Stomach smooth muscle (tissue), 2 donors: ENCODE results near the gene UBE2I.
A peak's percentile ranks its signal among the peaks of the same experiment; 100 is the strongest.

Source experiments
- H3K27ac ChIP-seq: one replicate; pipeline ENCODE4 v1.7.0; 2013; ENCODE audit warnings: mild to moderate bottlenecking, low read length, inconsistent platforms
- H3K27me3 ChIP-seq, 2 donors: one replicate each; pipeline ENCODE4 v1.7.0; 2013; ENCODE audit warnings: low read length in 2 of 2; ENCODE audit not compliant: insufficient read depth in 2 of 2, control insufficient read depth in 1 of 2
- H3K36me3 ChIP-seq, 2 donors: one replicate each; pipeline ENCODE4 v1.7.0; 2013; ENCODE audit warnings: low read length in 2 of 2; ENCODE audit not compliant: control insufficient read depth in 2 of 2, insufficient read depth in 2 of 2
- H3K4me1 ChIP-seq: one replicate; pipeline ENCODE4 v1.7.0; 2013; ENCODE audit warnings: low read length; ENCODE audit not compliant: control insufficient read depth, insufficient read depth
- H3K4me3 ChIP-seq, 2 donors: one replicate each; pipeline ENCODE4 v1.7.0; 2013; ENCODE audit warnings: low read length in 2 of 2
- H3K9ac ChIP-seq, 2 donors: one replicate each; pipeline ENCODE4 v1.7.0; 2013; ENCODE audit warnings: low read length in 2 of 2, mild to moderate bottlenecking in 1 of 2
- H3K9me3 ChIP-seq, 2 donors: one replicate each; pipeline ENCODE4 v1.7.0; 2013; ENCODE audit warnings: low read length in 2 of 2; ENCODE audit not compliant: control insufficient read depth in 2 of 2
- donor health status: healthy.
- donor health status: Pancreatic carcinoma.

The UBE2I gene

GRCh38 chr16:1308977-1309885 lies at the start of gene UBE2I:
UBE2I (plus strand) TSS chr16:1309636; CDS start chr16:1314031, 4,395 bp downstream.
- Histone ChIP-seq H3K9ac (peak within 1 kb of the TSS; percentile 84 to 99), H3K9me3 (no peaks in the 10 kb centered on the region), H3K27me3 (peaks cover under 1% of the 10 kb centered on the region in 2 donors), H3K4me3 (peak within 1 kb of the TSS; percentile 78 to 88), H3K27ac (peak within 1 kb of the TSS; percentile 92), H3K4me1 (peaks cover 35% of the 10 kb centered on the region), H3K36me3 (peaks cover 4 to 7% of the 10 kb centered on the region in 2 donors)

DNA sequence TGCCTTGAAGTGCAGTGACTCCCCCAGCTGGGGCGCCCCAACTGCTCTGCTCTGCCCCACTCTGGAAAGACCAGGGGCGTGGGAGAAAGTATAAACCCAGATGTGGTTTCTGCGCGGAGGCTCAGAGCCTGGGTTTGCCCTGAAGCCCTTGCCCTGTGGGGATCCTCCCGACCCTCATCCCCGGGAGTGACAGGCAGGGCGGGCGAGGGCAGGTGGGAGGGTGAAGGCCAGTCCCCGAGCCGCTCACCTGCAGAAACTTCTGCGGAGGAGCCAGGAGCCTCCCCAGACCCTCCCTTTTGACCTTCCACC lies 49.7 kb upstream of the UBE2I start:
- Histone ChIP-seq H3K27me3 (peaks cover 11 to 27% of the 10 kb centered on the region in 2 donors), H3K36me3 (no peaks in the 10 kb centered on the region)

DNA sequence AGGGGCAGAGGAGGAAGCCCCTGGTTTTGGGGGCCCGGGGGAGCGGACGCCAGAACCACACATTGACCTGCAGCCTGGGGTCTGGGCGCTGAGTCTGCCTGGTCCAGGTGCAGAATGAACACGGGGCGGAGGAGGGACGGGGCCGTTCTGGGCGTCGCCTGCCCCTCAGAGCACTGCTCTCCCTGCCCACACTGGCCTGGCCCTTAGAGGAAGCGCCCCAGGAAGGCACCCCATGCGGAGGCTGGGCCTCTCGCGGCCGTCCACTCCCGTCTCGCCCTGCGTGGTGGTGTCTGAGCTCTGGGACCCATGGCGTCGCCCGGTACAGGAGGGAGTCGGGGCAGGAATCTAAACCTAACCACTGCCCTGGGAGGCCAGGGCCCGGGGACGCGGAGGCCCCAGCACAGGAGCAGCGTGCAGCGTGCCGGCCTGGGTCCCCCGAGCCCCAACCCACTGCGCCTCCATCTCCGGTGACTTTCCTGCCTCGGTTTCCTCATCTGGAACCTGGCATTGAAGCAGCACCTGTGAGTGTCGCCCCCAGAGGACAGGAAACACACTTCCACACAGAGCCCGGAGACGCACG lies 49.2 kb upstream of the UBE2I start:
- H3K4me1 ChIP-seq: peaks cover 4% of the 10 kb centered on the region

More for the DNA sequence above, 49.7 kb upstream of the UBE2I start:
- Histone ChIP-seq H3K4me1 (peaks cover 4% of the 10 kb centered on the region), H3K9ac (no peak overlapping the region), H3K4me3 (no peak overlapping the region), H3K9me3 (no peaks in the 10 kb centered on the region), H3K27ac (no peak overlapping the region)

GRCh38 chr16:1261131-1261892 lies 48.1 kb upstream of the UBE2I start:
- H3K4me1 ChIP-seq: peaks cover 4% of the 10 kb centered on the region
- H3K27ac ChIP-seq: no peak overlapping the region
- H3K4me3 ChIP-seq: no peak overlapping the region
- H3K9me3 ChIP-seq: no peaks in the 10 kb centered on the region
- H3K36me3 ChIP-seq: no peaks in the 10 kb centered on the region
- H3K9ac ChIP-seq: no peak overlapping the region
- H3K27me3 ChIP-seq: peaks cover 14 to 27% of the 10 kb centered on the region in 2 donors

More for the DNA sequence above, 49.2 kb upstream of the UBE2I start:
- Histone ChIP-seq H3K4me3 (no peak overlapping the region), H3K27me3 (peaks cover 11 to 27% of the 10 kb centered on the region in 2 donors), H3K9ac (no peak overlapping the region), H3K36me3 (no peaks in the 10 kb centered on the region), H3K9me3 (no peaks in the 10 kb centered on the region), H3K27ac (no peak overlapping the region)

GRCh38 chr16:1262210-1262845 lies 47.1 kb upstream of the UBE2I start:
- H3K27me3 ChIP-seq: peaks cover 18 to 29% of the 10 kb centered on the region in 2 donors
- H3K36me3 ChIP-seq: no peaks in the 10 kb centered on the region
- H3K27ac ChIP-seq: no peak overlapping the region
- H3K4me1 ChIP-seq: peaks cover 4% of the 10 kb centered on the region
- no peak overlapping the region for H3K4me3 ChIP-seq
- no peak overlapping the region for H3K9ac ChIP-seq
- H3K9me3 ChIP-seq: no peaks in the 10 kb centered on the region

DNA sequence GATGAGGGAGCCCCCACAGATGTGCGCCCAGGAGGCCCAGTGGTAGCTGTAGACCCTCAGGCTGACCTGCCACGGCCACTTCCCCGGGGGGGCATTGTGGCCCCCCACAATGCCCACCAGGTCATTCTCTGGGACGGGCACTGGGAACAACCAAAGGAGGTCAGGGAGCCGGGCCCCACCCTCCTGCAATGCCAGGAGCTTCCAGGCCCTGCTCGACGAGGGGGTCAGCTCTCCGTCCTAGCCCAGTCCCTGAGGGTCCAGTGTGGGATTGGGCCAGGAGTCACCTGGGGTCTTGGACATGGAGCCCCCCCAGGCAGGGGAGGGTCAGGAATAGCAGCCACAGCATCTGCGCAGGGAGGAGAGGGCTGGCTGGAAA lies 46.6 kb upstream of the UBE2I start:
- no peak overlapping the region for H3K4me3 ChIP-seq
- no peaks in the 10 kb centered on the region for H3K36me3 ChIP-seq
- peaks cover 4% of the 10 kb centered on the region for H3K4me1 ChIP-seq
- no peaks in the 10 kb centered on the region for H3K9me3 ChIP-seq
- H3K27me3 ChIP-seq: peaks cover 18 to 29% of the 10 kb centered on the region in 2 donors
- H3K27ac ChIP-seq: no peak overlapping the region
- H3K9ac ChIP-seq: no peak overlapping the region

- H3K4me3 ChIP-seq: no peak overlapping the region
- peaks cover 18 to 29% of the 10 kb centered on the region in 2 donors for H3K27me3 ChIP-seq
- H3K4me1 ChIP-seq: peaks cover 4% of the 10 kb centered on the region
- H3K9me3 ChIP-seq: no peaks in the 10 kb centered on the region
- no peak overlapping the region for H3K9ac ChIP-seq
- no peak overlapping the region for H3K27ac ChIP-seq
- no peaks in the 10 kb centered on the region for H3K36me3 ChIP-seq
Observed at GRCh38 chr16:1263591-1264344, 45.7 kb upstream of the UBE2I start.

DNA sequence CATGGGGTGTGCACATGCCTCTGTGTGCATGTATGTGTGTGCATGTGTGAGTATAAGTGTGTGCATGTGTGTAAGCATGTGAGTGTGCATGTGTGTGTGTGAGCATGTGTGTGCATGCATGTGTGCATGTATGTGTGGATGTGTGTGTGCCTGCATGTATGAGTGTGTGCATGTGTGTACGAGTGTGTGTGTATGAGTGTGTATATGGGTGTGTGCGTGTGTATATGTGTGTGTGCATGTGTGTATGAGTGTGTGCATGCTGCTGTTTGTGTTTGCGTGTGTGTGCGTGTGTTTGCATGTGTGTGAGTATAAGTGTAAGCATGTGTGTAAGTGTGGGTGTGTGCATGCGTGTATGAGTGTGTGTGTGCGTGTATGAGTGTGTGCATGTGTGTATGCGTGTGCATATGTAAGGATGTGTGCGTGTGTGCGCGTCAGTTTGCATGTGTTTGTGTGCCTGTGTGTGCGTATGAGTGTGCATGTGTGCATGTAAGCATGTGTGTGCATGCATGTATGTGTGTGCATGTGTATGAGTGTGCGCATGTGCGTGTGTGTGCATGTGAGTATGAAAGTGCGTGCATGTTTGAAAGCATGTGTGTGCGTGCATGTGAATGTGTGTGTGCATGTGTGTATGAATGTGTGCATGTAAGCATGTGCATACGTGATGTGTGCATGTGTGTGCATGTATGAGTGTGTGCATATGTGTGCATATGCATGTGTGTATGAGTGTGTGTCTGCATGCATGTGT lies 44.9 kb upstream of the UBE2I start:
- Histone ChIP-seq H3K27ac (no peak overlapping the region), H3K27me3 (peaks cover 12 to 21% of the 10 kb centered on the region in 2 donors), H3K9ac (no peak overlapping the region), H3K9me3 (no peaks in the 10 kb centered on the region), H3K36me3 (no peaks in the 10 kb centered on the region), H3K4me1 (no peaks in the 10 kb centered on the region), H3K4me3 (no peak overlapping the region)

DNA sequence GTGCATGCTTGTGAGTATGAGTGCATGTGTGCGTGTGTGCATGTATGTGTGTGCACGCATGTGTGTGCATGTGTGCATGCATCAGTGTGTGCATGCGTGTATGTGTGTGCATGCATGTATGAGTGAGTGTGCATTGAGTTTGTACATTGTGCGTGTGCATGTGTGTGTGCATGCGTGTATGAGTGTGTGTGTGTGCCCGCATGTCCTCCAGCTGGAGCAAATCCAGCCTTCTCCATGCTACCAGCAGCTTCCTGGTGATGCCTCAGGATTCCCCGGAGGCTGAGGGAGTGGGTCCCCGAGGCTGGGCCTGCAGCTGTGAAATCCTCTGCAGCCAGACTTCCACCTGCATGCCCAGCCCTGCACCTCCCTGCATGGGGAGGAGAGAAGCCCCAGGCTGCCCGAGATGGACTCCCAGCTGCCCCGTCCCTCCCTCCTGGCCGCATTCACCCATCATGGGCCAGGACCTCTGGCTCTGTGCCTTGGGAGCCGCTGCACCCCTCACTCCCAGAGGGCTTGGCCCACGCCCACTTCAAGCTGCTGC lies 44.3 kb upstream of the UBE2I start:
- Histone ChIP-seq H3K4me3 (no peak overlapping the region), H3K4me1 (no peaks in the 10 kb centered on the region), H3K9me3 (no peaks in the 10 kb centered on the region), H3K36me3 (no peaks in the 10 kb centered on the region), H3K9ac (no peak overlapping the region), H3K27ac (no peak overlapping the region), H3K27me3 (peaks cover 15% of the 10 kb centered on the region in 2 donors)
